ENCODE measurements around the gene CCDC57.
"Not testable (repeated sequence)": the region's sequence is repeated elsewhere in the genome, so short reads cannot be mapped to it uniquely, and the experiment has no call there.

Gene CCDC57

DNA sequence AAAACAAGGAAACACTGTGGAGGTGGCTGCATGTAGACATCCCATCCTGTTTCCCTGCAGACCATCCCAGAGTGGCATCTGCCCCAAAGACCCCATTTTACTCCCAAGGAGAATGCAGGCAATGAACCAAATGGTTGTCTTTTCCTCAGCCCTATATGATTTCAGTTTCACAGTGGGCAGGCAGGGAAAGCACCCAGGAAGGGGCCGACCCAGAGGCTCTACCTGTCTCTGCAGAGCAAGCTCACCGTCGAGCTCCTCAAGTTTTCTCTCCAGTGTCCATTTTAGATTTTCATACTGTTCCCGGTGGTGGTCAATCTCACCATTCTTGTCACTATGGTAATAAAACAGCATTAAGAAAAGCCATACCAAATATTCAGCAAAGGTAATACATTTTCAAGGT is 14.6 kb downstream of the CCDC57 start:
- H3K4me2 ChIP-seq (ENCODE audit: low read length), result no peak overlapping the region
- H3K27ac ChIP-seq (ENCODE audit: low read length), result no peak overlapping the region
- H3K9me3 ChIP-seq (ENCODE audit: insufficient read depth, low read length), result no peaks in the 10 kb centered on the region
- H2AFZ ChIP-seq (ENCODE audit: low read depth, low read length), result no peak overlapping the region
- H3K79me2 ChIP-seq (ENCODE audit: low read length), result no peaks in the 10 kb centered on the region
- H3K27me3 ChIP-seq (ENCODE audit: low read depth, low read length), result no peaks in the 10 kb centered on the region
- no peaks in the 10 kb centered on the region for H4K20me1 ChIP-seq (ENCODE audit: insufficient read depth, low read length)
- TF ChIP-seq, protein P1, sequence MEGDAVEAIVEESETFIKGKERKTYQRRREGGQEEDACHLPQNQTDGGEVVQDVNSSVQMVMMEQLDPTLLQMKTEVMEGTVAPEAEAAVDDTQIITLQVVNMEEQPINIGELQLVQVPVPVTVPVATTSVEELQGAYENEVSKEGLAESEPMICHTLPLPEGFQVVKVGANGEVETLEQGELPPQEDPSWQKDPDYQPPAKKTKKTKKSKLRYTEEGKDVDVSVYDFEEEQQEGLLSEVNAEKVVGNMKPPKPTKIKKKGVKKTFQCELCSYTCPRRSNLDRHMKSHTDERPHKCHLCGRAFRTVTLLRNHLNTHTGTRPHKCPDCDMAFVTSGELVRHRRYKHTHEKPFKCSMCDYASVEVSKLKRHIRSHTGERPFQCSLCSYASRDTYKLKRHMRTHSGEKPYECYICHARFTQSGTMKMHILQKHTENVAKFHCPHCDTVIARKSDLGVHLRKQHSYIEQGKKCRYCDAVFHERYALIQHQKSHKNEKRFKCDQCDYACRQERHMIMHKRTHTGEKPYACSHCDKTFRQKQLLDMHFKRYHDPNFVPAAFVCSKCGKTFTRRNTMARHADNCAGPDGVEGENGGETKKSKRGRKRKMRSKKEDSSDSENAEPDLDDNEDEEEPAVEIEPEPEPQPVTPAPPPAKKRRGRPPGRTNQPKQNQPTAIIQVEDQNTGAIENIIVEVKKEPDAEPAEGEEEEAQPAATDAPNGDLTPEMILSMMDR (IDR thresholded peaks at IDR 0.05; ENCODE audit: low read depth, low read length), result no peak
- no peak for TF ChIP-seq EZH2phosphoT487 (IDR thresholded peaks at IDR 0.05; ENCODE audit: low read depth)
- no peak overlapping the region for H3K4me3 ChIP-seq (ENCODE audit: low read length)
- H3K36me3 ChIP-seq (replicated peaks; ENCODE audit: low read depth, low read length), result peaks cover 4% of the 10 kb centered on the region
- H3K9ac ChIP-seq (ENCODE audit: low read length), result no peak overlapping the region
- H3K4me1 ChIP-seq (ENCODE audit: low read length), result peaks cover 5% of the 10 kb centered on the region; the same call in 1 of the 2 replicates

GRCh38 chr17:82195675-82196672 is 16.7 kb downstream of the CCDC57 start:
- no peaks in the 10 kb centered on the region for H4K20me1 ChIP-seq (ENCODE audit: insufficient read depth, low read length)
- no peaks in the 10 kb centered on the region for H3K79me2 ChIP-seq (ENCODE audit: low read length)
- H3K36me3 ChIP-seq (replicated peaks; ENCODE audit: low read depth, low read length), result peaks cover 4% of the 10 kb centered on the region
- no peak overlapping the region for H3K27ac ChIP-seq (ENCODE audit: low read length)
- H3K4me1 ChIP-seq (ENCODE audit: low read length), result peaks cover 5% of the 10 kb centered on the region; the same call in 1 of the 2 replicates
- H3K4me2 ChIP-seq (ENCODE audit: low read length), result no peak overlapping the region
- TF ChIP-seq, protein P1 (IDR thresholded peaks at IDR 0.05; ENCODE audit: low read depth, low read length), result no peak
- no peak for TF ChIP-seq EZH2phosphoT487 (IDR thresholded peaks at IDR 0.05; ENCODE audit: low read depth)
- H3K9ac ChIP-seq (ENCODE audit: low read length), result no peak overlapping the region
- no peaks in the 10 kb centered on the region for H3K27me3 ChIP-seq (ENCODE audit: low read depth, low read length)
- H2AFZ ChIP-seq (ENCODE audit: low read depth, low read length), result no peak overlapping the region
- H3K4me3 ChIP-seq (ENCODE audit: low read length), result no peak overlapping the region
- H3K9me3 ChIP-seq (ENCODE audit: insufficient read depth, low read length), result no peaks in the 10 kb centered on the region

GRCh38 chr17:82194765-82195164 is 17.9 kb downstream of the CCDC57 start:
- Histone ChIP-seq H3K4me2 (ENCODE audit: low read length) (no peak overlapping the region), H4K20me1 (ENCODE audit: insufficient read depth, low read length) (no peaks in the 10 kb centered on the region), H2AFZ (ENCODE audit: low read depth, low read length) (no peak overlapping the region), H3K4me1 (ENCODE audit: low read length) (peaks cover 5% of the 10 kb centered on the region; the same call in 1 of the 2 replicates), H3K36me3 (replicated peaks; ENCODE audit: low read depth, low read length) (peaks cover 4% of the 10 kb centered on the region), H3K27me3 (ENCODE audit: low read depth, low read length) (no peaks in the 10 kb centered on the region), H3K4me3 (ENCODE audit: low read length) (no peak overlapping the region), H3K27ac (ENCODE audit: low read length) (no peak overlapping the region), H3K79me2 (ENCODE audit: low read length) (no peaks in the 10 kb centered on the region), H3K9ac (ENCODE audit: low read length) (no peak overlapping the region), H3K9me3 (ENCODE audit: insufficient read depth, low read length) (no peaks in the 10 kb centered on the region)
- no peak for TF ChIP-seq EZH2phosphoT487 (IDR thresholded peaks at IDR 0.05; ENCODE audit: low read depth)
- TF ChIP-seq, protein P1 (IDR thresholded peaks at IDR 0.05; ENCODE audit: low read depth, low read length), result no peak

DNA sequence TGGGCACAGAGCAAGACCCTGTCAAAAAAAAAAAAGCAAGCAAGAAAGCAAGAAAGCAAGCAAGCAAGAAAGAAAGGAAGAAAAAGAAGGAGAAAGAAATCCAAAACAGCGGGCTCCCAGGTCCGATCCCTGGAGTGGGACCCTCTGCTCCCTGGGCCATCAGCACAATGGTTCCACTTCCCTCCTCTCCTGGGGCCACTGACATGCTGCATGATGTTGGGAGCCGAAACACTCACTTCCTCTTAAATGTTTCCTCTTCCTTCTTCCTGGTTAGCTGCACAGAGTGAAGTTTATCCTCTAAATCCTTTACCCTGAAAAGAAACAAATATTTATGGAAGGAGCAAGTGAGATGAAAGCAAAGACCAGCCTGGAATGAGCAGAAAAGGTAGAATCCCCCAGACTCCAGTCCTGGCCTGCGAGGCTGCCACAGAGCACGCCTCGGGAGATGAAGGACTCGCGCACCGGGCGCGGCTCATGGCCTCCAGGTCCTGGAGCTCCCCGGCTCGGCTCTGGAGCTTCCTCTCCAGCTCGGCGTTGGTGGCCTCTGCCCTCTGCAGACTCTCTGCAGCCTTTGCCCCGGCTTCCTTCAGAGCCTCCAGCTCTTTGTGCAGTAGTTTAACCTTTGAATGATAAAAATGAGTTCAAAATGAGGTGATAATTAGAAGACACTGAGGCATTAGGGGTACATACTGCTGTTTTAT is 19.0 kb downstream of the CCDC57 start:
- H3K27ac ChIP-seq (ENCODE audit: low read length), result no peak overlapping the region
- H3K4me3 ChIP-seq (ENCODE audit: low read length), result no peak overlapping the region
- TF ChIP-seq, protein P1 (IDR thresholded peaks at IDR 0.05; ENCODE audit: low read depth, low read length), result no peak
- TF ChIP-seq EZH2phosphoT487 (IDR thresholded peaks at IDR 0.05; ENCODE audit: low read depth), result no peak
- peaks cover 5% of the 10 kb centered on the region; the same call in 1 of the 2 replicates for H3K4me1 ChIP-seq (ENCODE audit: low read length)
- no peaks in the 10 kb centered on the region for H3K27me3 ChIP-seq (ENCODE audit: low read depth, low read length)
- H2AFZ ChIP-seq (ENCODE audit: low read depth, low read length), result no peak overlapping the region
- H3K9ac ChIP-seq (ENCODE audit: low read length), result no peak overlapping the region
- no peak overlapping the region for H3K4me2 ChIP-seq (ENCODE audit: low read length)
- H3K79me2 ChIP-seq (ENCODE audit: low read length), result no peaks in the 10 kb centered on the region
- no peaks in the 10 kb centered on the region for H4K20me1 ChIP-seq (ENCODE audit: insufficient read depth, low read length)
- peaks cover 4% of the 10 kb centered on the region for H3K36me3 ChIP-seq (replicated peaks; ENCODE audit: low read depth, low read length)
- no peaks in the 10 kb centered on the region for H3K9me3 ChIP-seq (ENCODE audit: insufficient read depth, low read length)

DNA sequence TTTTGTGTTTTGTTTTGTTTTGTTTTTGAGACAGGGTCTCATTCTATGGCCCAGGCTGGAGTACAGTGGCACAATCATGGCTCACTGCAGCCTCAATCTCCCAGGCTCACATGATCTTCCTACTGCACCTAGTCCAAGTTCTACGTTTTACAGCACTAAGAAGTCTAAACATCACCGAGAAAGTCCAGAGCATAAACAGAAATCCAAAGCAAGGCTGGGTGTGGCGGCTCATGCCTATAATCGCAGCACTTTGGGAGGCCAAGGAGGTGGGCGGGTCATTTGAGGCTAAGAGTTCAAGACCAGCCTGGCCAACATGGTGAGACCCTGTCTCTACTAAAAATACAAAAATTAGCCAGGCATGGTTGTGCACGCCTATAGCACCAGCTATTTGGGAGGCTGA is 19.6 kb downstream of the CCDC57 start:
- not testable (repeated sequence) for H3K4me3 ChIP-seq (ENCODE audit: low read length); H4K20me1 ChIP-seq (ENCODE audit: insufficient read depth, low read length); H2AFZ ChIP-seq (ENCODE audit: low read depth, low read length); H3K27me3 ChIP-seq (ENCODE audit: low read depth, low read length); H3K4me1 ChIP-seq (ENCODE audit: low read length); H3K27ac ChIP-seq (ENCODE audit: low read length); H3K4me2 ChIP-seq (ENCODE audit: low read length); H3K9ac ChIP-seq (ENCODE audit: low read length); H3K9me3 ChIP-seq (ENCODE audit: insufficient read depth, low read length); H3K79me2 ChIP-seq (ENCODE audit: low read length); H3K36me3 ChIP-seq (replicated peaks; ENCODE audit: low read depth, low read length)

Measured in OCI-LY3 (cell line).